Common myeloid progenitor, CD34-positive (primary cell): Measurements from ENCODE around the gene ELMO3.

Experiments used
- CTCF ChIA-PET: fragments of 350-600 bp; sonication (Branson Sonifier 250); formaldehyde crosslinking; loops from one replicate; lab custom pipeline; 2021; ENCODE audit warnings: antibody characterized with exemption; lab: Charles Lee
- POLR2A ChIA-PET: fragments of 350-600 bp; sonication (Branson Sonifier 250); formaldehyde crosslinking; loops from one replicate; lab custom pipeline; 2021; ENCODE audit warnings: antibody characterized with exemption; lab: Charles Lee
- DNase-seq, 3 donors: peaks; one replicate each; pipeline versions ENCODE4 v3.0.0 to v3.0.0-alpha.2; 2013
- H3K27ac ChIP-seq, 2 experiments: 1 replicate in 1 of 2; 2 replicates in 1 of 2; pipeline ENCODE4 v1.7.0; 2013; ENCODE audit warnings: inconsistent platforms in 2 of 2, low read length in 2 of 2, mild to moderate bottlenecking in 2 of 2, low read depth in 1 of 2, moderate library complexity in 1 of 2; ENCODE audit not compliant: severe bottlenecking in 2 of 2, insufficient read depth in 1 of 2, poor library complexity in 1 of 2
- H3K27me3 ChIP-seq, 5 experiments: replicated peaks in 2 of 5; 1 replicate in 3 of 5; 2 replicates in 2 of 5; pipeline versions ENCODE4 v1.6.1 to v1.7.0; 2013; ENCODE audit warnings: low read length in 4 of 5, mild to moderate bottlenecking in 2 of 5, moderate library complexity in 2 of 5, inconsistent platforms in 1 of 5; ENCODE audit not compliant: insufficient read depth in 5 of 5, control insufficient read depth in 4 of 5
- H3K36me3 ChIP-seq, 4 experiments: 1 replicate in 2 of 4; 2 replicates in 2 of 4; pipeline versions ENCODE4 v1.6.1 to v1.7.0; 2013; ENCODE audit warnings: low read length in 3 of 4, control low read depth in 1 of 4, mild to moderate bottlenecking in 1 of 4; ENCODE audit not compliant: control insufficient read depth in 4 of 4, insufficient read depth in 4 of 4
- H3K4me1 ChIP-seq, 4 experiments: 1 replicate in 3 of 4; 2 replicates in 1 of 4; pipeline versions ENCODE4 v1.6.1 to v1.7.1; 2013; ENCODE audit warnings: low read length in 3 of 4, mild to moderate bottlenecking in 3 of 4, control low read depth in 1 of 4, inconsistent platforms in 1 of 4, moderate library complexity in 1 of 4; ENCODE audit not compliant: control insufficient read depth in 4 of 4, insufficient read depth in 4 of 4; ENCODE audit errors: control extremely low read depth in 1 of 4
- H3K4me3 ChIP-seq, 7 experiments: 1 replicate in 4 of 7; 2 replicates in 3 of 7; pipeline versions ENCODE4 v1.5.1 to v1.7.0; 2013; ENCODE audit warnings: mild to moderate bottlenecking in 7 of 7, low read length in 6 of 7, moderate library complexity in 6 of 7, inconsistent platforms in 2 of 7, low read depth in 2 of 7, control low read depth in 1 of 7; ENCODE audit not compliant: insufficient read depth in 4 of 7, control insufficient read depth in 1 of 7; ENCODE audit errors: extremely low read depth in 1 of 7
- H3K9me3 ChIP-seq, 5 experiments: 1 replicate in 4 of 5; 2 replicates in 1 of 5; pipeline versions ENCODE4 v1.6.1 to v1.7.1; 2013; ENCODE audit warnings: low read length in 4 of 5, mild to moderate bottlenecking in 2 of 5, inconsistent platforms in 1 of 5, low read depth in 1 of 5, moderate library complexity in 1 of 5; ENCODE audit not compliant: control insufficient read depth in 4 of 5, insufficient read depth in 2 of 5; ENCODE audit errors: control extremely low read depth in 1 of 5
- WGBS: methylation state at CpG from one replicate; pipeline ENCODE4 v1.1.5; 2013; ENCODE audit not compliant: insufficient coverage; 5-methylcytosine and 5-hydroxymethylcytosine counted together

The ELMO3 gene

DNA sequence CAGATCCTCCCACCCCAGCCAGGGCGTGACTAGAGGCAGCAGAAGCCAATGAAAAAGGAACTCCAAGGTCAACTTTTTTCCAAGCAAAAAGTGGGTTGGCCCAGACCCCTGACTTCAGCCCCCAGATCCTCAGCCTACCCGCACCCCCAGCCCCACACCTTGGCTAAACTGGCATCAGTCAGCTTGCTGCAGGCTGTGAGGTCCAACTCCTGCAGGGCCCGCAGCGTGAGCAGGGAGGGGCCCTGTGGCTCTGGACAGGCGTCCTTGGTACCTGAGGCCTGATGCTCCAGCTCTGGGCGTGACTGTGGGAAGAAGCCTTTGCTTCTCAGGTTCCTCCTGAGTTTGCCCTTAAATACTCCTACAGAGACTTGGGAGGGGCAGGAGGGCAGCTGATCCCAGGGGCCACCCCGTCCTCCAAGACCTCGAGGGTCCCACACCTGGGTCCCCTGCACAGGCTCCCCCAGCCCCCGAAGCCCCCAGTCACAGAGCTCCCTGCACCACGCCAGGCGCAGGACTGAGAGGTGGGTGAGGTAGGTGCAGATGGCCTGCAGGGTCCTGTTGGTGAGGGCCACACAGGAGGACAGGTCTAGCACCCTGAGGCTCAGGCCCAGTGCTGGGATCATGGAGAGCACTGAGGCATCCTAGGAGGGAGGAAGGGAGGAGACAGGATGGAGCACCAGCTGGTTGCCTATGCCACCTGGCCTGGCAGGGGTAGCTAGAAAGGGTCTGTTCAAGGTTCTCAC lies 9.4 kb downstream of the ELMO3 start:
- POLR2A ChIA-PET = interaction anchor here (0.6 to 0.7 kb wide), 2 partner anchors 22 to 90 kb away, joined by 3 to 4 read pairs; no protein-coding TSS in a partner anchor
- Histone ChIP-seq H3K4me1 (peaks cover 0 to 6% (median 0%) of the 10 kb centered on the region in 4 experiments), H3K27me3 (no peaks in the 10 kb centered on the region), H3K9me3 (no peaks in the 10 kb centered on the region), H3K4me3 (no peak overlapping the region), H3K27ac (no peak overlapping the region), H3K36me3 (peaks cover 0 to 22% (median 16%) of the 10 kb centered on the region in 4 experiments)
- 96% methylated on average over 8 of the region's 11 CpGs for WGBS
- DNase-seq = no peak
- CTCF ChIA-PET = interaction anchor here (0.9 to 2.4 kb wide), 3 partner anchors 10 to 190 kb away, joined by 3 to 12 read pairs (median 6); partner anchors contain the start of gene ELMO3

- no peak for DNase-seq
- no peak overlapping the region for H3K27ac ChIP-seq
- H3K9me3 ChIP-seq = no peaks in the 10 kb centered on the region
- ChIA-PET POLR2A (no interaction called here), CTCF (interaction anchor here (0.9 to 2.4 kb wide), 4 partner anchors 11 to 192 kb away, joined by 3 to 12 read pairs (median 6); partner anchors contain the start of gene ELMO3)
- H3K36me3 ChIP-seq = peaks cover 0 to 12% (median 8%) of the 10 kb centered on the region in 4 experiments
- no peaks in the 10 kb centered on the region for H3K27me3 ChIP-seq
- 100% methylated on average over 3 of the region's 8 CpGs for WGBS
- H3K4me3 ChIP-seq = no peak overlapping the region
- peaks cover 0 to 6% (median 0%) of the 10 kb centered on the region in 4 experiments for H3K4me1 ChIP-seq
Observed at GRCh38 chr16:67209565-67209964, 10.6 kb downstream of the ELMO3 start.

- ChIA-PET CTCF (interaction anchor here (0.6 to 1.5 kb wide), 3 partner anchors 8 to 22 kb away, joined by 3 to 5 read pairs (median 3); no protein-coding TSS in a partner anchor), POLR2A (interaction anchor here (0.6 kb wide), 1 partner anchor 12 kb away, joined by 4 read pairs; no protein-coding TSS in a partner anchor)
- H3K4me1 ChIP-seq = peaks cover 0 to 6% (median 0%) of the 10 kb centered on the region in 4 experiments
Observed at GRCh38 chr16:67210069-67210937, 11.4 kb downstream of the ELMO3 start.

DNA sequence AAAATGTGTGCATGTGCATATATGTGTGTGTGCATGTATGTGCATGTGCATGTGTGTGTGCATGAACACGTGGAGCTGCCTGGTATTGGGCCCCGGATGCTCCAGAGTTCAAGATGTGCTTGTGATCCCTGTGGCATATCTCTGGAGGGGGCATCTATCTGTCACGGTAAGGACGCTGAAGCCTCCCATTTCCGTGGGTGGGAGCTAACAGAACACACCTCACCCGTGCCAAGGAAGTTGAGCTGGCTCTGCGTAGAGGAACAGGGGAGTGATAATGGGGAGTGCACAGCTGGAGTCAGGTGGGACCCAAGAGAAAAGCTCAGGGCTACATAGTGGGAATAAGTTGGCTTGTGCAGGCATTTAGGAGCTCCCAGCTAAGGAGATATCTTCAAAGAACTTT lies 12.7 kb downstream of the ELMO3 start:
- Histone ChIP-seq H3K36me3 (peaks cover 0 to 13% (median 6%) of the 10 kb centered on the region in 4 experiments), H3K27me3 (no peaks in the 10 kb centered on the region), H3K9me3 (no peaks in the 10 kb centered on the region), H3K27ac (no peak overlapping the region), H3K4me1 (peaks cover 0 to 18% (median 11%) of the 10 kb centered on the region in 4 experiments), H3K4me3 (no peak overlapping the region)
- POLR2A ChIA-PET = no interaction called here
- WGBS = 100% methylated on average over 7 of the region's 7 CpGs
- CTCF ChIA-PET = interaction anchor here (0.7 to 1.6 kb wide), 4 partner anchors 14 to 26 kb away, joined by 3 to 6 read pairs (median 4); partner anchors contain the start of gene E2F4
- DNase-seq = no peak

More at GRCh38 chr16:67210069-67210937, 11.4 kb downstream of the ELMO3 start:
- WGBS = over 99% methylated on average over 21 of the region's 25 CpGs
- no peak for DNase-seq
- H3K4me3 ChIP-seq = no peak overlapping the region
- H3K27me3 ChIP-seq = no peaks in the 10 kb centered on the region
- H3K27ac ChIP-seq = no peak overlapping the region
- H3K36me3 ChIP-seq = peaks cover 0 to 13% (median 11%) of the 10 kb centered on the region in 4 experiments
- no peaks in the 10 kb centered on the region for H3K9me3 ChIP-seq

DNA sequence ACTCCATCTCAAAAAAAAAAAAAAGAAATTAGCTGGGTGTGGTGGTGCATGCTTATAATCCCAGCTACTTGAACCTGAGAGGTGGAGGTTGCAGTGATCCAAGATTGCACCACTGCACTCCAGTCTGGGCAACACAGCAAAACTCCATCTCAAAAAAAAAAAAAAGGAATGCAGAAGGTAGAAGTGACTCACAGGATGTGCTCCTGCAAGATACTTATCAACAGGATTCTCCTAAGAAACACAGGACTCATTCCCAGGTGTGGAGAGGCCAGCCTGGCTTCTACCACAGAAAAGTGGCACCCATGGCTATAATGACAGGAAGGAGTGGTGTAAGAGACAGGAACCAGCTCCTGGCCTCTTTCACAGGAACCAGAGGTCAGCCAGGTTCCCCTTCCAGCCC lies 13.8 kb downstream of the ELMO3 start:
- no peaks in the 10 kb centered on the region for H3K27me3 ChIP-seq
- POLR2A ChIA-PET = interaction anchor here (0.9 kb wide), 1 partner anchor 35 kb away, joined by 4 read pairs; the partner anchor contains the start of gene FHOD1
- no peak for DNase-seq
- CTCF ChIA-PET = interaction anchor here (0.6 to 1.6 kb wide), 5 partner anchors 15 to 508 kb away, joined by 3 to 6 read pairs (median 3); no protein-coding TSS in a partner anchor
- H3K36me3 ChIP-seq = peaks cover 0 to 13% (median 3%) of the 10 kb centered on the region in 4 experiments
- no peak overlapping the region for H3K27ac ChIP-seq
- H3K4me3 ChIP-seq = no peak overlapping the region
- H3K4me1 ChIP-seq = peaks cover 0 to 29% (median 22%) of the 10 kb centered on the region in 4 experiments
- no peaks in the 10 kb centered on the region for H3K9me3 ChIP-seq

GRCh38 chr16:67213197-67214019 lies 14.5 kb downstream of the ELMO3 start:
- Histone ChIP-seq H3K27me3 (no peaks in the 10 kb centered on the region), H3K9me3 (no peaks in the 10 kb centered on the region), H3K4me1 (peaks cover 0 to 31% (median 24%) of the 10 kb centered on the region in 4 experiments), H3K4me3 (no peak overlapping the region), H3K36me3 (peaks cover 0 to 13% (median 2%) of the 10 kb centered on the region in 4 experiments), H3K27ac (no peak overlapping the region)
- DNase-seq = no peak
- WGBS = 98% methylated on average over 6 of the region's 8 CpGs
- ChIA-PET POLR2A (no interaction called here), CTCF (interaction anchor here (0.6 to 1.6 kb wide), 4 partner anchors 9 to 507 kb away, joined by 3 to 6 read pairs (median 4); no protein-coding TSS in a partner anchor)
